GM19238 (cell line): Measurements from ENCODE around the gene ESM1.

Experiments
- DNase-seq: peaks from one replicate; pipeline ENCODE4 v3.0.0; 2011; ENCODE audit warnings: low spot score; ENCODE audit not compliant: insufficient read length

The ESM1 gene

DNA sequence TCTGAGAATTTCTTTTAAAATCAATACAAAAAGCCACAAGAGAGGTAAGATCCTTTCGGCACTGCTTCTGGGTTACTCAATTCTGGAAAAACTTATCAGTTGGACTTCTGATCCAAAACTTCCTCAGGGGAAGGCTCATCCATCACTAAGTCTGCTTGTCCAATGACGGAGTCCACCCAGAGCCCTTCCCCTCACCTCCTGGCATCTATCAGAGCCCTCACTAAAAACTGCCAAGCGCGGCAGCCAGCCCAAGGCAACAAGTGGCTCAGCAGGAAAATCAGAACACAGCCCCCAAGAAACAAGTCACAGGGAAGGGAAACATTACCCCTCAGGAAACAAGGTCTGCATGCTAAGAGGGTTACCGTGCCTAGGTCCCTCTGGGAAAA lies 869 bp upstream of the ESM1 start:
- no peak for DNase-seq

DNA sequence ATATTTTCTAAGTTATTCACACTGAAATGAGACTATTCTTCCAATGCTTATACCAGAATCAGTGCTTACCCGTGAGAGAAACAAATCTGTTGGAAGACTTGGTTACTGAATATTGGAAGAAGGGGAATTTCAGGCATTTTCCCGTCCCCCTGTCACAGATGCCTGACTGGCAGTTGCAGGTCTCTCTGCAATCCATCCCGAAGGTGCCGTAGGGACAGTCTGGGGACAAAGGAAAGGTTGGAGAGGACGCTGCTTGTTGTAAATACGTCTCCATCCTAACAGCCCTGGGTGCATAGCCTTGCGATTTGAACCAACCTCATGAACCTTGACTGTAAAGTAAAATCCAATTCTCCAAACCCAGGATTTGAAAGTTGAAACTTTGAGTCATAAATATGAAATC lies 3.5 kb downstream of the ESM1 start:
- no peak for DNase-seq

DNA sequence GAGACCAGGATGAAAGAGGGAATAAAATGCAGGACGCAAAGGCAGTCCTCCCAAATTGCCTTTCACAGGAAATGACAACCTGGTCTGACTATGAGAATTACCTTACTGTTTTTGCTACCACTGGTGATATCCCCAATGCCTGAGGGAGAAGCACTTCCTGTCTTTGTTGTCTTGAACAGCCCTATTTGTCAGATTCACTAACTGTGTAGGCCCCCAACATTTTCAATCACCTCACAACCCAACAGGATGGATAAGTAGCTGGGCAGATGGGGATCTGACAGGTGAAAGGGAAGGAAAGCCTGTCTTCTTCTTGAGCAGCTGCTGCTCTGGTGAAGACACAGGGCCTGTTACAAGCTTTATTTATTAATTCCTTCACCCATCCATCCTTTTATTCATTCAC lies 9.7 kb downstream of the ESM1 start:
- no peak for DNase-seq

GRCh38 chr5:54969856-54970828 lies 15.3 kb downstream of the ESM1 start:
- DNase-seq = no peak

DNA sequence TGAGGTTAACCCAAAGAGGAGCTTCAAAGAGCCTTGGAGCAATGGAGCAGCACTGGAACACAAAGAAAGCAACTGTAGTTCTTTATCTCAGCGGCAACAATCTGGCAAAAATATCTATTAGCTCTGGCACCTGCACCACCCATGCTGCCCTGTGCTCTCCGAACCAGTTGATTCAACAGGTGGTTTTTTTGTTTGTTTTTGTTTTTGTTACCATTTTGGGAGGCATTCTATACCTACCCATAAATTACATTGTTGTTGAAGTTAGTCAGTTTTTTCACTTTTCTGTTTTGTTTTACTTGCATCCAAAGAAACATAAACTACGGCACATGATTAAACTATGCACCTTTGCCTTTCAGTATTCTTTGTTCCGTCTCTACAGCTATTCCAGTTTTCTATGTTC lies 16.2 kb downstream of the ESM1 start:
- no peak for DNase-seq

- no peak for DNase-seq
Observed at GRCh38 chr5:54965806-54966205, 19.6 kb downstream of the ESM1 start.

DNA sequence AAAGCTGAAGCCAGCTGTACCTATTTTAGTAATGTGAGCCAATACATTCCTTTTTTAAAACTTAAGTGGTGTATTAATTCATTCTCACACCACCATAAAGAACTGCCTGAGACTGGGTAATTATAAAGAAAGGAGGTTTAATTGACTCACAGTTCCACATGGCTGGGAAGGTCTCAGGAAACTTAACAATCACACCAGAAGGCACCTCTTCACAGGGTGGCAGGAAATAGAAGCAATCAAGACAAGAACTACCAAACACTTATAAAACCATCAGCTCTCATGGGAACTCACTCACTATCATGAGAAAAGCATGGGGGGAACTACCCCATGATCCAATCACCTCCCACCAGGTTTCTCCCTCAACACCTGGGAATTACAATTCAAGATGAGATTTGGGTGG lies 21.0 kb downstream of the ESM1 start:
- no peak for DNase-seq

- DNase-seq = no peak
Observed at GRCh38 chr5:54959673-54960418, 25.5 kb downstream of the ESM1 start.

DNA sequence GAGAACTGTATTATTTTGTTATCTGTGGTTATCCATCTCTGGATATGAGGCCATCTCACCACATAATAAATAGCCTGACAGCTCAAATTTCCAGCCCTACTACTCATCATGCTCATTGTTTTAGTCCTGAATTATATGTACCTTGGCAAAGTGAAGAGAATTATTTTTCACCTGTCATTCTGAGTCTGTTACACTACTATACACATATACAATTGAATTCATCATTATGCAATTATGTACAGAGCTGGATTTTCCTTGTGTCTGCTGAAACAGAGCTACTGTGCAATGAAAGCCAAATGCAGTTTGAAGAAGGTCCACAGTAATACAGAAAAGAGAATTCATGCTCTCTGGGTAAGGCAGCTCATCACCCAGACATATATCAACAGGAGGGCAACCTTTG lies 28.5 kb downstream of the ESM1 start:
- no peak for DNase-seq

DNA sequence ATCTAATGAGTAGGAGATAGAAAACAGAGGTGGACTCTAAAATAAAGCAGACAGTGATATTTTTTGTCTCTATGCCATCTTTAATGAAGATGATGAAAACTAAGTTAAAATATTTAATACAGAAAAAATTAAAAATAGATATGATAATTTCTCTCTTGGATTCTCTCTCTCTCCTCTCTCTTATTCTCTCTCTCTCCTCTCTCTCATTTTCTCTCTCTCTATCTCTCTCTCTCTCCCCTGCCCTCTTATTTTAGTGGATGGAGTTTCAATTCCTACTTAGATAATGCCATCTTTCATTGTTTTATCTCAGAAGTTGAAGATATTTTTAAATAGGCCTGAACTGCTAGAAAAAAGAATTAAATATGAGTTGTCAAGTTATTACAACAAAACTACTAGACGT lies 38.2 kb downstream of the ESM1 start:
- no peak for DNase-seq

DNA sequence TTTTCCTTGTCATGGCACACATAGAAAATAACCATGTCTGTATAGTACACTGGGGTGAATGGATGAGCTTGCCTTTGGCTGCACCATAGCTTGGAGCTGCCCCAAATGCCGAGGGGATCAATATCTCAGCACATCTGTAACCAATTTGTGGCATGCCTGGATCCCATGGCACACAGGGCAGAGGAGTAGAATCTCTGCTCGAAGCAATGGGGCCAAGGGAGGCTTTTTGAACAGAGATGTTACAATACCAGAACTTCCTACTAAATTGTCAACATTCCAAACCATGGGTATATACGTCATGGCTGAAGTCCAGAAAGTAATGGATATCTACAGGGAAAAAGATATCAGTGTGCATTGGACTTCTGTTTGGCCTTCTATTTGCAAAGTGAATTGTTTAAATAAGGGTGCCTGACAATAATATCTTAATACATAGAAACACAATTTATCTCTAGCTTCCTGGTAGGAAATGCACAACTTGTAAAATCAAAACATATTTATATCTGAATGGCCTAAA lies 39.0 kb downstream of the ESM1 start:
- DNase-seq = no peak

- no peak for DNase-seq
Observed at GRCh38 chr5:54944364-54944763, 41.0 kb downstream of the ESM1 start.

DNA sequence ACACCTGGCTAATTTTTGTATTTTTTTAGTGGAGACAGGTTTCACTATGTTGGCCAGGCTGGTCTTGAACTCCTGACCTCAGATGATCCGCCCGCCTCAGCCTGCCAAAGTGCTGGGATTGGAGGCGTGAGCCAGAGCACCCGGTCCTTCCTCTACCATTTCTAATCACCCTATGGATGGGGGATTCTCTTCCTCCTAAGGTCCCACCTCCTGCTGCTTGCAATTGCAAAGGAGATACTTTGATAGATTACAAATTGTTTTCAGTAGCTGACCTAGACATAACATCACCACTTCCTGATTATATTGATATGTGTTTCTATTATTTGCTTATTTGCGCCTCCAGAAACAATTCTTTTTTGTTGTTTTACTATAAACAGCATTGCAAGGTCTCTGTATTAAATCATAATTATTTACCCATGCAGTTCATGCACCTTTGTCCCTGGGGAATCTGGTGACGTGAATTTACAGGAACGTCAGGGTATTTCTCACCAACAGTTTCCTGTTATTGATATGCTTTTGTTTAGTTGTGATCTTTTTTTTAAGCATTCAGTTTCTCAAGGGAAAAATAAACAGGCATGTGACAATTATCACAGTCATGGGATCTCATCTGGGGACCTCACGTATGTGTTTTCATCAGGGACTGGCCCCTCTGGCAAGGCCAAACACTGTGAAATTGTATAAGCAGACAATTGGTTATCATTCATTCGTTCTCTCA lies 43.2 kb downstream of the ESM1 start:
- no peak for DNase-seq

DNA sequence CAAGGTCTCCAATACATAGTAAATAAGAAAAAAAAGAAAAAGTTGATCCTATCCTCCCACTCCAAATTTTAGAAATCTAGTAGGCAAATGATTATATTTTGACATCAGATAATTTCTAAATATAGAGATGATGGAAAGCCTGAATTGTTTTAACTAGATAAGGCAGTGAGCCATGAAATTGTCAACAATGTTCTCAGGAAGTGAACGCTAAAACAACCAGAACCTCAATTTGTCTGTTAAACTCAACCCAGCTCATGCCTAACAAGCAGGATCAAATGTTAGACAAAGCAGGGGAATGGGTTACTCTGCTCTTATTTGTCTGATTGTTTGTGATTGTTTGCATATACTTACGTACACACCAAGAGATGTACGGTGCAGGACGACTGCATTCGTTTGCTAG lies 49.2 kb downstream of the ESM1 start:
- DNase-seq = no peak

GRCh38 chr5:54932789-54933188 lies 52.6 kb downstream of the ESM1 start:
- DNase-seq = no peak

DNA sequence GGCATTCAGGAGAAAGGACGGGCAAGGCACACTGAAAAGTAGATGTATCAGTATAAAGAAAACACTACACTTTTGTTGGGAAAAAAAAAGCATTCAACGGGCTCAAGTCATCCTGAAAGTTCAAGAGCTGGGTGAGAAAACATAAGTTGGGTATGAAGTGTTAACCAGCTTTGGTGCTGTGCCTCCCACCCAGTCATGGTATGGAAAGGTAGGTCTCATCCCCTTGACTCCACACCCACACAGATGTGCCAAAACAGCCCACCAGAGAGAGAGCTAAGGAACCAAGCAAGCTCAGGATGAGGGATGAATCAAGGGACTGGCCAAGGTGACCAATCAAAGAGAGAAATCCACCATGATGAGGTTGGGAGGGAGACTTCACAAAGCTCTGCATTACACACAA lies 54.7 kb downstream of the ESM1 start:
- no peak for DNase-seq
